T-helper 1 cell treated with Interleukin-12 subunit alpha and Interleukin-12 subunit beta and Interleukin-4 antibody, amounts not matched to agents 30 μg/mL and 1 μg/mL, for 36 hours (primary cell): Measurements from ENCODE around the gene NEB.
"Not testable (repeated sequence)": the region's sequence is repeated elsewhere in the genome, so short reads cannot be mapped to it uniquely, and the experiment has no call there.

Experiments used
- H3K27ac Mint-ChIP-seq: one replicate; pipeline ENCODE4 v1.8.0; 2021; ENCODE audit warnings: mild to moderate bottlenecking, mixed read lengths
- H3K27me3 Mint-ChIP-seq: one replicate; pipeline ENCODE4 v1.8.0; 2021; ENCODE audit warnings: low read depth, mixed read lengths
- H3K36me3 Mint-ChIP-seq: one replicate; pipeline ENCODE4 v1.8.0; 2021; ENCODE audit warnings: low read depth, mixed read lengths
- H3K4me1 Mint-ChIP-seq: one replicate; pipeline ENCODE4 v1.8.0; 2021; ENCODE audit warnings: low read depth, mixed read lengths
- H3K4me3 Mint-ChIP-seq: one replicate; pipeline ENCODE4 v1.8.0; 2021; ENCODE audit warnings: mild to moderate bottlenecking, moderate library complexity, mixed read lengths
- H3K9me3 Mint-ChIP-seq: one replicate; pipeline ENCODE4 v1.8.0; 2021; ENCODE audit warnings: mixed read lengths

The NEB gene

GRCh38 chr2:151729415-151729811 lies 4.9 kb downstream of the NEB start:
- no peak overlapping the region for H3K4me3 Mint-ChIP-seq
- no peaks in the 10 kb centered on the region for H3K9me3 Mint-ChIP-seq
- H3K27me3 Mint-ChIP-seq: peaks cover 5% of the 10 kb centered on the region
- no peak overlapping the region for H3K27ac Mint-ChIP-seq
- no peaks in the 10 kb centered on the region for H3K4me1 Mint-ChIP-seq
- no peaks in the 10 kb centered on the region for H3K36me3 Mint-ChIP-seq

DNA sequence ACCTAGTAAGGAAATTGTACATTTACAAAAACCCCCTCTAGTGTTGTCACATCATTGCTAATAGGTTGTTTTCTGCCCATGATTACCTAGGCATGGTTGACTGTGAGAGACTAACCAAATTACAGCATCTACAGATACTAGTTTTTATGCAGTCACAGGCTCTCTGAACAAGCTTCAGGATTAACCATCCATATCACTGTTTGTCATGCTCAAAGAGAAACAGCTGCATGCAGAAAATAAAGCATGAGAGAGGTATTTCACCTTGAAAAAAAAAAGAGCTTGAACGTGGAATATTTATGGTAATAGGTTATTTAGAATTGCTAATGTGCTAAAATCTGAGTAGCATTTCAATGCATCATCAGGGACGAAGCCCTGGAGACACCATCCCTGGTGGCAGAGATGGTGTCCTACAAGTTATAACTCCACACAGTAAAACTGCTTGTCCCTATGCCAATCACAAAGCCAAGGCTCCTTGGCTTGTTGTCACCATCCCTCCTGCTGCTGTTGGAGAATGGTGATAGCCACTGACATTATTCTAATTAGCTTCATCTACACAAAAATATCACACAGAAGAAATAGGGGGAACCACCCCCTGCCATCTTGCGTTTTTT lies 5.4 kb downstream of the NEB start:
- Mint-ChIP-seq H3K4me1 (no peaks in the 10 kb centered on the region), H3K27ac (no peak overlapping the region)

DNA sequence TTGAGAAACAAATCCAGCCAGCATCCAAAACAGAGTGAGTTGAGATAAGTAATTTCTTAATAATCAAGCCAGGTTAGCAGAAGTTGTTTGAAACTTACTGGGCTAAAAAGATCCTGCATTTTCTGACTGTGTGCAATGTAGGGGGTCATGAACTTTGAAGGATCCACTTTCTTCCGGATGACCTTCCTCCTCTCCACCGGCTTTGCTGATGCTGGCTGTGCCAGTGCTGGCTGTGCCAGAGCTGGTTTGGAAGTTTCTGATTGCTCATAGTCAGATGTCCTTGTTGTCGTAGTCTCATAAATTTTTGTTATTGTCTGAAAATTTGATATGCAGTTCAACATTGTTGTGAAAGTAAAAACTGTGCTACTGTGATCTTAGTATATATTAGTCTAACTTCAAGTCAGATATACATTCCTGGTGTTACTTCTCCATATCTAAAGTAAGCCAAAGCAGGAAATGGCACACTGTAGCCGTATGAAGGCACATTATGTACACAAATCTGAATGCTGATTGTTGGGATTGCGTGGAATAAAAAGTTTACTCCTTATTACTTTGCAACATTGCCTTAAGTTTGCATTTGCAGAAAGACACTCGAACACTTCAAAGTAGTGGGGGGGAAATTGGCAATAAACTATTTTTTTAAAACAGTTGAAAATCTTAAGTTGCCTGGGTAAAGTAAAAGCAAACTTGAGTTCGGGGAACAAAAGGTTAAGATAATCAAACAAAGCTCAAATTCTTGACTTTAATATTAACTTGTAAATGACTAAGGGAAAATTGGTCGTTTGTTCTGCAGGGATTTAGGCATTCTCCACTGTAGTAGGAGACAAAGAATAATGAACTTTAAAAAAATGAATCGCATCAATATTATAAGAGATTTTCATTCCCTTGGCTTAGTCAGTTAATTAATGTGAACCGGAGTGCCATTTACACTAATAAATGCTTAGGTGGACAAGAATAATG lies 6.4 kb downstream of the NEB start:
- Mint-ChIP-seq H3K27ac (no peak overlapping the region), H3K36me3 (no peaks in the 10 kb centered on the region), H3K27me3 (peaks cover 5% of the 10 kb centered on the region), H3K9me3 (no peaks in the 10 kb centered on the region), H3K4me1 (no peaks in the 10 kb centered on the region), H3K4me3 (no peak overlapping the region)

More for the DNA sequence above, 5.4 kb downstream of the NEB start:
- peaks cover 5% of the 10 kb centered on the region for H3K27me3 Mint-ChIP-seq
- H3K4me3 Mint-ChIP-seq: no peak overlapping the region
- H3K9me3 Mint-ChIP-seq: no peaks in the 10 kb centered on the region
- no peaks in the 10 kb centered on the region for H3K36me3 Mint-ChIP-seq

- peaks cover 3% of the 10 kb centered on the region for H3K27me3 Mint-ChIP-seq
- no peak overlapping the region for H3K27ac Mint-ChIP-seq
- no peaks in the 10 kb centered on the region for H3K4me1 Mint-ChIP-seq
- H3K4me3 Mint-ChIP-seq: no peak overlapping the region
- no peaks in the 10 kb centered on the region for H3K36me3 Mint-ChIP-seq
- no peaks in the 10 kb centered on the region for H3K9me3 Mint-ChIP-seq
These were observed 13.1 kb downstream of the NEB start for GRCh38 chr2:151721161-151721560.

GRCh38 chr2:151720521-151720920 lies 13.8 kb downstream of the NEB start:
- Mint-ChIP-seq H3K4me3 (no peak overlapping the region), H3K9me3 (no peaks in the 10 kb centered on the region), H3K27ac (no peak overlapping the region), H3K4me1 (no peaks in the 10 kb centered on the region), H3K27me3 (peaks cover 3% of the 10 kb centered on the region), H3K36me3 (no peaks in the 10 kb centered on the region)

DNA sequence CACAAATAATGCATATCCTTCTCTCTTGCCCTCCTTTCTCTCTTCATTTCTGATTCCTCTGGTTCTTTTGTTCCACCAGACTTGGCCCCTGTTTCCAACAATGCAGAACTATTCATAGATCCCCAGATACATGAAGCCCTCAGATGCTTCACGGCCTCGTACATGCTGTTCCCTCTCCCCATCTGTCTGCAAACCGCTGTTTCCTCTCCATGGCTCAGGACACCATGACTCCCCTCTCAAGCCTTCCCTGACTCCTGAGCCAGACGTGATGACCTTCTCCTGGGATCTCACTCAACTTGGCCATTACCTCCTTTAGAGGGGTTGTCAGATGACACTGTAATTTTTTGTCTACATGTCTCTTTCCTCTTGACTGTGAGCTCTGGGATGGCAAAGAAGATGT lies 15.5 kb downstream of the NEB start:
- no peaks in the 10 kb centered on the region for H3K36me3 Mint-ChIP-seq
- no peak overlapping the region for H3K27ac Mint-ChIP-seq
- no peaks in the 10 kb centered on the region for H3K9me3 Mint-ChIP-seq
- H3K27me3 Mint-ChIP-seq: peaks cover 3% of the 10 kb centered on the region
- no peak overlapping the region for H3K4me3 Mint-ChIP-seq
- H3K4me1 Mint-ChIP-seq: no peaks in the 10 kb centered on the region

- H3K36me3 Mint-ChIP-seq: no peaks in the 10 kb centered on the region
- no peak overlapping the region for H3K4me3 Mint-ChIP-seq
- H3K9me3 Mint-ChIP-seq: no peaks in the 10 kb centered on the region
- peaks cover 3% of the 10 kb centered on the region for H3K27me3 Mint-ChIP-seq
- no peaks in the 10 kb centered on the region for H3K4me1 Mint-ChIP-seq
- no peak overlapping the region for H3K27ac Mint-ChIP-seq
These were observed 16.0 kb downstream of the NEB start for GRCh38 chr2:151718247-151718646.

- H3K4me3 Mint-ChIP-seq: no peak overlapping the region
- H3K9me3 Mint-ChIP-seq: no peaks in the 10 kb centered on the region
- peaks cover 1% of the 10 kb centered on the region for H3K36me3 Mint-ChIP-seq
- H3K4me1 Mint-ChIP-seq: no peaks in the 10 kb centered on the region
- peaks cover 3% of the 10 kb centered on the region for H3K27me3 Mint-ChIP-seq
- H3K27ac Mint-ChIP-seq: no peak overlapping the region
These were observed 17.6 kb downstream of the NEB start for GRCh38 chr2:151716721-151717120.

- no peaks in the 10 kb centered on the region for H3K4me1 Mint-ChIP-seq
These were observed 20.9 kb downstream of the NEB start for GRCh38 chr2:151713291-151713903.

DNA sequence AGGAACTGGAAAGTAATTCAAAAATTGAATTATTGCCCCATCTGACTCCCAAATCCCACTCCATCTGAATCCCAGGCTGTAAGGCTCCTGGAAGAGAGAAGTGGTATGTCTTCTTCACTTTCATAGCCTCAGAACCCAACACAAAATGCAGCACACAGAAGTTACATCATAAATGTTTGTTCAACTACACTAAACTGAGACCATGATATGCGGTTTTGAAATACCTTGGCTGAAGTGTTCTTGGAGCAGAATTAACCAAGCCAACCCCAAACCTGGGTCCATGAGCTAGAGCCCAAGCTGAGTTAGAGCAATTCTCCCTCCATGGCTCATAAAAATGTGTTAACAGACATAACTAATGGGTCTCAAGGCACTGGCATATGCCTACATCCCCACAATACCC lies 23.3 kb downstream of the NEB start:
- Mint-ChIP-seq H3K27me3 (no peaks in the 10 kb centered on the region), H3K4me3 (no peak overlapping the region), H3K4me1 (no peaks in the 10 kb centered on the region), H3K27ac (no peak overlapping the region), H3K9me3 (no peaks in the 10 kb centered on the region), H3K36me3 (peaks cover 1% of the 10 kb centered on the region)

More at GRCh38 chr2:151713291-151713903, 20.9 kb downstream of the NEB start:
- Mint-ChIP-seq H3K4me3 (no peak overlapping the region), H3K9me3 (no peaks in the 10 kb centered on the region), H3K36me3 (peaks cover 1% of the 10 kb centered on the region), H3K27ac (no peak overlapping the region), H3K27me3 (peaks cover 3% of the 10 kb centered on the region)

DNA sequence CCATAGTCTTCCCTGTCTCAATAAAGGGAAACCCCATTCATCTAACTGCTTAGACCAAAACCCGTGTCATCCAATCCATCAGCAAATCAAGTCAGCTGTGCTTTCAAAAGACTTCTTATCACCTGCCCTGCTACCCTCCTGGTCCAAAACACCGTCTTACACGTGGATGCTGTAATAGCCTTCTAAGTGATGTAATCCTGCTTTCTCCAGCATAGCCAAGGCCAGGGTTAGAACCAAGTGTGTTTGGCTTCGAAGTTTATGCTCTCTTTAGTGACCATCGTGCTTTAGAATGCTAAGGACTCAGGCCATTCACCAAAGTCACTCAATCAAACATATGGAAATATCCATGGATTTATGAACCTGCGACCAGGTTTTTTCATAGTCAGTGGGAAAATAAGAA lies 25.5 kb downstream of the NEB start:
- Mint-ChIP-seq H3K4me1 (no peaks in the 10 kb centered on the region), H3K27ac (no peak overlapping the region), H3K27me3 (no peaks in the 10 kb centered on the region), H3K9me3 (no peaks in the 10 kb centered on the region), H3K36me3 (peaks cover 1% of the 10 kb centered on the region), H3K4me3 (no peak overlapping the region)

DNA sequence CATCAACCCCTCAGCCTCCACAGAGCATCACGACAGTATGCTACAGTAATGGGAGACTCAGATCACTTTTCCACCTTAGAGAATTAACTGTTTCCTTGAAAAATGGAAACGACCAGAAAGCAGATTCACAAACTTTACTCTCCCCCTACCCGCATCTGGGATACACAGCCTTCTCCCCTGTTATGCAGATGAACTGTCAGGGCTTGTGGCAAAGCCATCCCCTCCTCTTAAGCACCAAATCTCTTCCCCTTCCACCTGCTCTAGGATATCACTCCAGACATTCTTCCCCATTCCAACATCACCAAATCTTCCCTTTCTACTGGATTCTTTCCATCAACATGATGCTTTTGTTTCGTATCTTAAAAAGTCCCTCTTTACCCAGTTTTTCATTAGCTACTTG lies 26.4 kb downstream of the NEB start:
- Mint-ChIP-seq H3K27ac (no peak overlapping the region), H3K4me3 (no peak overlapping the region), H3K36me3 (peaks cover 1% of the 10 kb centered on the region), H3K9me3 (no peaks in the 10 kb centered on the region), H3K4me1 (no peaks in the 10 kb centered on the region), H3K27me3 (no peaks in the 10 kb centered on the region)

DNA sequence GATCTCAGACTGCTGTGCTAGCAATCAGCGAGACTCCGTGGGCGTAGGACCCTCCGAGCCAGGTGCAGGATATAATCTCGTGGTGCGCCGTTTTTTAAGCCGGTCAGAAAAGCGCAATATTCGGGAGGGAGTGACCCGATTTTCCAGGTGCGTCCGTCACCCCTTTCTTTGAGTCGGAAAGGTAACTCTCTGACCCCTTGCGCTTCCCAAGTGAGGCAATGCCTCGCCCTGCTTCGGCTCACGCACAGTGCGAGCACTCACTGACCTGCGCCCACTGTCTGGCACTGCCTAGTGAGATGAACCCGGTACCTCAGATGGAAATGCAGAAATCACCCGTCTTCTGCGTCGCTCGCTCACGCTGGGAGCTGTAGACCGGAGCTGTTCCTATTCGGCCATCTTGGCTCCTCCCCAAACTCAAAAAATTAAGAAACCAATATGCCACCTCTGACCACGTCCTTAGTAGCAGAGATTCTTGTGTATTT lies 29.8 kb downstream of the NEB start:
- not testable (repeated sequence) for H3K4me1 Mint-ChIP-seq, H3K4me3 Mint-ChIP-seq, H3K27ac Mint-ChIP-seq, H3K9me3 Mint-ChIP-seq, H3K27me3 Mint-ChIP-seq, H3K36me3 Mint-ChIP-seq

GRCh38 chr2:151698134-151698533 lies 36.1 kb downstream of the NEB start:
- not testable (repeated sequence) for H3K36me3 Mint-ChIP-seq, H3K4me3 Mint-ChIP-seq, H3K9me3 Mint-ChIP-seq, H3K27me3 Mint-ChIP-seq, H3K27ac Mint-ChIP-seq, H3K4me1 Mint-ChIP-seq

DNA sequence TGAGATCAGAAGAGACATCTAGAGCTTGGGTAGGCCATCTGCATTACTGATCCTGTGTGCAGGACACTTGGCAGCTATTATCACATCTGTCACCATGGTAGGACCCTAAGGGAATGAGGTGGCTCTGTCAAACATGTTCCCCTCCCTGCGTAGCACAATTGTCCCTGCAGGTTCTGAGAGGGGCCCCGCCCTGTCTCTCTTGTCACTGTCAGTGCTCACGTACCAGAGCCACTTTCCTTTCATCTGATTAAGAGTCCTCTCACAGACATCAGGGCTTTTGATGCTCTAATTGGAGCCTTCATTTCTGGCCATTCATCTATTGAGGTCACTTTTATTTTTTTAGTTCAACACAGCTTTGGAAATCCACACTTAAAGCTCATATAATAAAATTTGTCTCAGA lies 38.5 kb downstream of the NEB start:
- Mint-ChIP-seq H3K9me3 (no peaks in the 10 kb centered on the region), H3K4me3 (no peak overlapping the region), H3K27me3 (peaks cover 10% of the 10 kb centered on the region), H3K4me1 (no peaks in the 10 kb centered on the region), H3K36me3 (no peaks in the 10 kb centered on the region), H3K27ac (no peak overlapping the region)
